NCI-H226 (cell line): ENCODE results near the gene GPR39.

ENCODE experiments used
- DNase-seq: peaks from one replicate; pipeline ENCODE4 v3.0.0-alpha.2; 2015

GPR39 gene

GRCh38 chr2:132651115-132652045, 234.8 kb downstream of the GPR39 start:
- DNase-seq: no peak

- no peak for DNase-seq
These were observed 235.9 kb downstream of the GPR39 start for GRCh38 chr2:132652474-132652873.

GRCh38 chr2:132654335-132654734, 237.7 kb downstream of the GPR39 start:
- DNase-seq: no peak

GRCh38 chr2:132654968-132655367, 238.4 kb downstream of the GPR39 start:
- no peak for DNase-seq

GRCh38 chr2:132656266-132656975, 239.8 kb downstream of the GPR39 start:
- DNase-seq: no peak

- DNase-seq: no peak
These were observed 242.7 kb downstream of the GPR39 start for GRCh38 chr2:132659331-132659730.

- DNase-seq: no peak
These were observed 246.1 kb downstream of the GPR39 start for GRCh38 chr2:132662732-132663131.

GRCh38 chr2:132664096-132664495, 247.5 kb downstream of the GPR39 start:
- no peak for DNase-seq

- no peak for DNase-seq
These were observed 249.0 kb downstream of the GPR39 start for GRCh38 chr2:132665401-132666140.

GRCh38 chr2:132667706-132668105, 251.1 kb downstream of the GPR39 start:
- DNase-seq: no peak

- no peak for DNase-seq
These were observed 251.7 kb downstream of the GPR39 start for GRCh38 chr2:132668189-132668823.

- no peak for DNase-seq
These were observed 252.6 kb downstream of the GPR39 start for GRCh38 chr2:132668987-132669907.

- DNase-seq: peak; percentile 10
These were observed 253.4 kb downstream of the GPR39 start, which contains the start of gene LYPD1 for GRCh38 chr2:132669908-132670495. Gene LYPD1, minus strand, starts transcription at chr2:132670205. Its CDS starts 273 bp downstream, at chr2:132669932.

- DNase-seq: peak; percentile 31
These were observed 254.0 kb downstream of the GPR39 start for GRCh38 chr2:132670496-132671150.

GRCh38 chr2:132671151-132671835, 254.7 kb downstream of the GPR39 start:
- DNase-seq: peak; percentile 77

GRCh38 chr2:132676999-132677398, 260.4 kb downstream of the GPR39 start:
- DNase-seq: no peak

- DNase-seq: peak; percentile 63
These were observed 261.1 kb downstream of the GPR39 start for GRCh38 chr2:132677661-132678060.

GRCh38 chr2:132678483-132678882, 261.9 kb downstream of the GPR39 start:
- DNase-seq: peak; percentile 29

GRCh38 chr2:132680544-132680943, 263.9 kb downstream of the GPR39 start:
- DNase-seq: no peak

- DNase-seq: no peak
These were observed 265.2 kb downstream of the GPR39 start for GRCh38 chr2:132681766-132682165.
